ENCODE data around the gene MGLL.

MGLL gene

DNA sequence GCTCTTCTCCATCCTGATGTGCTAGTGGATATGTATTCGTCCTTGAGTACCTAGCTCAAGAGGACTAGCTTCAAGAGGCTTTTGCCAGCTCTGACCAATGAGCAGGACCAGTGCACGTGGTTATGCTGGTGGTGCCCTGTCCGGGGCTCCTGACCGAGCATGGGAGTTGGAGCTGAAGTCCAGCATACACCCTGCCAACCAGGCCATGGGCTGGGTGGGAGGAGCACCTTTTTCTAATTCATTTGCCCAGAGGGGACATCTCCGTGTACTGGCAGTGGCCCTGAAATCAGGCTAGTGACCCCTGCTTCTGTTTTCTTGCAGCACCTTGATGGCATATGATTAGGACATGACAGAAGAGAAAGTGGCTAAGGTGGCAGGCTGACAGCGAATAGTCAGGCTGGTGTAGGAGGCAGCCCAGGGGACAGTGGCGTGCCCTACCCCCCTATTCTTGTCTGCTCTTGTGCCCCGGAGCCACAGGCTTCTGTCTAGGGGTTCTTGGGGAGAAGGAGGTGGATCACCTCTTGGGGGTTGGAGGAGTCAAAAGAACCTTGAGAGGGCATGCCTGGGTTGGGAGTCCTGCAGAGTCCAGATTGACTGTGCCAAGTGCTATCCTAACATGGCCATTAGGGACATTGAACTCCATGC lies 176.8 kb downstream of the MGLL start:
- TF ChIP-seq, protein P1, sequence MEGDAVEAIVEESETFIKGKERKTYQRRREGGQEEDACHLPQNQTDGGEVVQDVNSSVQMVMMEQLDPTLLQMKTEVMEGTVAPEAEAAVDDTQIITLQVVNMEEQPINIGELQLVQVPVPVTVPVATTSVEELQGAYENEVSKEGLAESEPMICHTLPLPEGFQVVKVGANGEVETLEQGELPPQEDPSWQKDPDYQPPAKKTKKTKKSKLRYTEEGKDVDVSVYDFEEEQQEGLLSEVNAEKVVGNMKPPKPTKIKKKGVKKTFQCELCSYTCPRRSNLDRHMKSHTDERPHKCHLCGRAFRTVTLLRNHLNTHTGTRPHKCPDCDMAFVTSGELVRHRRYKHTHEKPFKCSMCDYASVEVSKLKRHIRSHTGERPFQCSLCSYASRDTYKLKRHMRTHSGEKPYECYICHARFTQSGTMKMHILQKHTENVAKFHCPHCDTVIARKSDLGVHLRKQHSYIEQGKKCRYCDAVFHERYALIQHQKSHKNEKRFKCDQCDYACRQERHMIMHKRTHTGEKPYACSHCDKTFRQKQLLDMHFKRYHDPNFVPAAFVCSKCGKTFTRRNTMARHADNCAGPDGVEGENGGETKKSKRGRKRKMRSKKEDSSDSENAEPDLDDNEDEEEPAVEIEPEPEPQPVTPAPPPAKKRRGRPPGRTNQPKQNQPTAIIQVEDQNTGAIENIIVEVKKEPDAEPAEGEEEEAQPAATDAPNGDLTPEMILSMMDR (IDR thresholded peaks at IDR 0.05; ENCODE audit: control insufficient read depth, insufficient read depth, low read depth, low read length, missing control alignments): no peak
- DNase-seq (ENCODE audit: low read depth): no peak
- H3K4me3 ChIP-seq (ENCODE audit: control insufficient read depth, low read depth, low read length): no peak overlapping the region

DNA sequence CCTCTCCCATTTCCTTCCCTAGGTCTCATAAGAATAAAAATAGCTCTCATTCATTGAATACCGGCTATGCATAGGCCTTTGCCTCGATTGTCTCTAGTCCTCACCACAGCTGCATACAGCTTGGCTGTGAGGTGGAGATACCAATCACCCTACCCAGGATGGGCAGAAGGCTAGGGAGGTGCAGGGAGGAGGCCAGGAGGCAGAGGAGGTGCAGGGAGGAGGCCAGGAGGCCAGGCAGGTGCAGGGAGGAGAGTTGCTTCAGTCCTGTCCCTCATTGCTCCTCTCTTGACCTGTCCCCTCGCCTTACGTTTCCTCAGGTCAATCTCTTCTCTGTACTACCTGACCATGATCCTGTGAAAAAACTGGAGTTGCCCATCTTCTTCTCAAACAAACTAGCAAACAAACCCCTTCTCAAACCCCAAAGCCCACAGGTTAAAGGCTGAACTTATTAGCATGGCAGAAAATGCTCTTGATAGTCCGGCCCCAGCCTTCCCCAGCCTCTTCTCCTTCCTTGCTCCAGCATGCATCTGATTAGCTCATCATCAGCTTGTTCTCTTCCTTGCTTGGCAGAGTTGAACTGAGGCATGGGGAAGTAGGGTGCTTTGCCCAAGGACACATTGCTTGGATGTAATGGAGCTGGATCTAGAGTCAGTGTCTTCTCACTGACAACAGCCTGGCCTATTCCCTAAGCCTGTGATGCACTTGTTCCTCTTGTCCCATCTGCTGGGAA lies 177.5 kb downstream of the MGLL start:
- no peak overlapping the region for H3K4me3 ChIP-seq (ENCODE audit: control insufficient read depth, low read depth, low read length)
- DNase-seq (ENCODE audit: low read depth): no peak
- TF ChIP-seq, protein P1 (IDR thresholded peaks at IDR 0.05; ENCODE audit: control insufficient read depth, insufficient read depth, low read depth, low read length, missing control alignments): no peak

DNA sequence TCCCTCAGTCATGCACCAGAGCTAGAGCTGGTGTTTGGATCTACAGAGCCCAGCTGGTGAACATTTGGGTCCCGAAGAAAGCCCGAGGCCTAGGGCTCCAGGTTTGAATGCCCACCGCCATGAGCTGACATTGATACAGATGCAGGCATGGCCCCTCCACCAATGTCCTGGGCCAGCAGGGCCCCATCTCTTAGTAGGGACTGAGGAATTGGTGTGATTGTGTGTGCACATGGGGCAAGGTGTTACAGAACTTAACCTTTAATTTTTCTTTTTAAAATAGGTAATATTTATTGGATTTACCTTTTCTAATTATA lies 182.3 kb downstream of the MGLL start:
- H3K4me3 ChIP-seq (ENCODE audit: control insufficient read depth, low read depth, low read length): no peak overlapping the region
- TF ChIP-seq, protein P1 (IDR thresholded peaks at IDR 0.05; ENCODE audit: control insufficient read depth, insufficient read depth, low read depth, low read length, missing control alignments): no peak
- DNase-seq (ENCODE audit: low read depth): no peak

DNA sequence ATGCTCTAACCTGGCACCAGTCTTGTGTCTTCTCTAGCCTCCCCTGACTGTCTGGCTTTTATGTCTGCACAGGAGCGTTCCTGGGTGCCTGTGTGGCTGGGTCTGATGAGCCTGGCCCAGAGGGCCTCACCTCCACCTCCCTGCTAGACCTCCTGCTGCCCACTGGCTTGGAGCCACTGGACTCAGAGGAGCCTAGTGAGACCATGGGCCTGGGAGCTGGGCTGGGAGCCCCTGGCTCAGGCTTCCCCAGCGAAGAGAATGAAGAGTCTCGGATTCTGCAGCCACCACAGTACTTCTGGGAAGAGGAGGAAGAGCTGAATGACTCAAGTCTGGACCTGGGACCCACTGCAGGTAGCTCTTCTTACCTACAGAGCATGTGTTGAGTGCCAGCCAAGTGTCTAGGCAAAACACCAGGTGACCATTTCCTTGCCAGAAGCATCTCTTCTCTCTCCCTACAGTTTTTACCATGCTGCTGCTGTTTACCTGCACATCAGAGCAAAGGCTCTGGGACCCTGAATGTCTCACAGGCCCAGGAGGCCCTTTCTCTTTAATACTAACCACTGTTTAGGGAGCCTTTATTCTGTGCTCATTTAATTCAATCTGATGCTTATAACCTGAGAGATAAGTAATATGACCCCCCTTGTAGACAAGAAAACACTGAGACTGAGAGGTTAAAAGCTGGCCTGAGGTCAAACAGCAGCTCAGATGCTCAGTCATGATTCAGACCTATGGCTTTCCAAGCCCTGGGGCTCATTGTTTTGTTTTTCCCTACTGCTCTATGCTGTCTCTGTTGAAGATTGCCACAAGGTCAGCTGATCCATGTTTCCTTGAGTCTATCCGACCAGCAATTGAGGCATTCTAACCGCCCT lies 182.9 kb downstream of the MGLL start:
- TF ChIP-seq, protein P1 (IDR thresholded peaks at IDR 0.05; ENCODE audit: control insufficient read depth, insufficient read depth, low read depth, low read length, missing control alignments): no peak
- no peak overlapping the region for H3K4me3 ChIP-seq (ENCODE audit: control insufficient read depth, low read depth, low read length)
- DNase-seq (ENCODE audit: low read depth): no peak

Data from AG09309 (cell line).